NCI-H2081 treated with DMSO at 0.1 percent for 48 hours (cell line): ENCODE measurements around the gene TAF1A.

ENCODE experiments used
- DNase-seq: peaks from one replicate; lab custom pipeline; 2025; lab: John Stamatoyannopoulos, UW

The TAF1A gene

DNA sequence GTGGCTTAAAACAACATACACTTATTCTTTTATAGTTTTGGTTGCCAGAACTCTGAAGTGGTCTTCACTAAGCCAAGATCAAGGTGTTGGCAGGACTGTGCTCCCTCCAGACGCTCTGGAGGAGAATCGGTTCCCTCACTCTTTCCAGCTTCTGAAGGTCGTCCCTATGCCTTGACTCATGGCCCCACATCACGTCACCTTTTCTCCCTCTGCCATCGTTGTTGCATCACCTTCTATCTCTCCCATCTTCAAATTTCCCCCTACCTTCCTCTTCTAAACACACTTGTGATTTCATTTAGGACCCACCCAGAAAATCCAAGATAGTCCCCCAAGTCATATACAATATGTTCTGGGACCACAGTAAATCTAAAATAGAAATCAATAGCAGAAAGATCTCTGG is 54.3 kb downstream of the TAF1A start:
- no peak for DNase-seq

DNA sequence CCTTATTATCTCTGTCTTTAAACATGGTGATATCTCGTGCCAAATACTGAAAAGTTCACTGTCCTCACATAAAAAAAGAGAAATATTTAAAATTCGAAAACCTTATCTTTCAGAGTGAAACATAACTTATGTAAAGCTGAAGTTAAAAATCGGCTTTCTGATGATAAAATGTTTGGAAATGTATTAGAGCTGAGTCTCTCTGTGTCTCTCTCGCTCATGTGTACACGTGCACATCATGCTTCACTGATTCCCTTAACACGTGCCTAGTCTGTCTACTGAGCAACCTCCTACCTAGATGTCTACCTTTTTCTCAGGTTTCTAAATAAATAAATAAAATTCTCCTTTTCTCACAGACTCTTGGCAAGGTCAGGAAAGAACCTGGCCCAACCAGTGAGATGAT is 58.9 kb downstream of the TAF1A start:
- no peak for DNase-seq

DNA sequence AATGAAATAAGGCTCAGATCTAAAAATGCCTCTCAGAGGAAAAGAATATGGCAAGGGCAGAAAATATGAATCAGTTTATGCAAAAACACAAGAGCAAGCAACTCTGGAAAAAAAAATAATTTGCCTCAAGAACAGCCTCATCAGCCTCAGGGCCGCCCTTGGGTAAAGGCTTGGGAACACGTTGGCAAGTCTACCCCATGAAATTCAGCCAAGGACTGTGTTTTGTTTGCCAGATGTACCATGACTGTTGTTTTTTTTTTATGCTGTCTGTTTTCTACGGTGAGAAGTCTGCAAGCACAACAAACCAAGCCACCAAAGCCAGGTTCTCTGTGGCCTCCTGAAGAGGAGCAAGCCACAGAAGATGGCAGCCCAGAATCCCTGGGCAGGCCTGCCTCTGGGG is 59.8 kb downstream of the TAF1A start:
- no peak for DNase-seq

DNA sequence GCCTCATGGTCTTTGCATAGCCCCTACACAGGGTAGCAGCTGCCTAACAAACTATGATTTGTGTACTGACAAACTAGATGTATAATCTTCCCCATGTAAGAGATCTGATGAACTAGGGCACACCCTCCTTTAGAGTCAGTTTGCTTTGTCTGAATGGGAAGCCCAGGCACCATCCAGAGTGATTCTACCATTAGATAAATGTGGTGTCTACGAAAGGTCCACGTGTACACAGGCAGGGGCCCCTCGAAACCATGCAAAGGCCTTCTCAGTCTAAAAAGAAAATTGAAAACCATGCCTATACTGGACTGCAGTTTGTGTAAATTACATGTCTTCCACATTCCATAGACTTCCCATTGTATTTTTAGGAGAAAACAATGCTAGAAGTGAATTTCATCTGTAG is 60.6 kb downstream of the TAF1A start:
- no peak for DNase-seq

DNA sequence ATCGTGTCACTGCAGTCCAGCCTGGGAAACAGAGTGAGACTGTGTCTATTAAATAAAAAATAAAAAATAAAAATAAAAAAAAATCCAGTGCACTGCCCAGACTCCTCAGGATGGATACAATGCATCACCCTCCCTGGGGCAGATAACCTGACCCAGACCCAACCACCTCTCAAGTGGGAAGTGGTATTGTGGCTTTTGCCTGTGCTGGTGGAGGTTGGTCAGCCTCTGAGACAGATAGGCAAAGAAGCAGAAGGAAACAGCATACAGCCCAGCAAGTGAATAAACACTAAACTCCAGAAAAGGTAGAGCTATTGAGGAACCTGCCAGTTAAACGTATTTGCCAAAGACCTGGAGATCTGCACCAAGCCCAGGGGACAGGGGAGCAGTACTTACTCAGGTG is 63.8 kb downstream of the TAF1A start:
- DNase-seq = no peak

DNA sequence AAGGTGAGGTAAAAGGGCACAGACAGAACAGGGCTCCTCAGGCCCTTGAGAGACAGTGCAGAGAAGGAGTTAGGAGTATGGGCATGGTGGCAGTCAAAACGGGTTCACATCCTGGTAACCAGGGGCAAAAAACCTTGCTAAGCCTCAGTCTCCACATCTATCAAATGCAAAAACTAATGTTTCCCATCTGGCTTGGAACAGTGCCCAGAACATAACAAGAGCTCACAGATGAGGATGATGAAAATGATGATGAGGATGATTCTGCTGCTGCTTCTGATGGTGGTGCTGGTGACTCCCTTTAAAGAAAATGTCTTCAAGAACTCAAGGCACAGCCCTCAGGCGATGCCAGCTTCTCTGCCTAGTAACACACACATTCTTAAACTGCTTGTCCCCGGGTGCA is 65.9 kb downstream of the TAF1A start:
- DNase-seq = no peak

DNA sequence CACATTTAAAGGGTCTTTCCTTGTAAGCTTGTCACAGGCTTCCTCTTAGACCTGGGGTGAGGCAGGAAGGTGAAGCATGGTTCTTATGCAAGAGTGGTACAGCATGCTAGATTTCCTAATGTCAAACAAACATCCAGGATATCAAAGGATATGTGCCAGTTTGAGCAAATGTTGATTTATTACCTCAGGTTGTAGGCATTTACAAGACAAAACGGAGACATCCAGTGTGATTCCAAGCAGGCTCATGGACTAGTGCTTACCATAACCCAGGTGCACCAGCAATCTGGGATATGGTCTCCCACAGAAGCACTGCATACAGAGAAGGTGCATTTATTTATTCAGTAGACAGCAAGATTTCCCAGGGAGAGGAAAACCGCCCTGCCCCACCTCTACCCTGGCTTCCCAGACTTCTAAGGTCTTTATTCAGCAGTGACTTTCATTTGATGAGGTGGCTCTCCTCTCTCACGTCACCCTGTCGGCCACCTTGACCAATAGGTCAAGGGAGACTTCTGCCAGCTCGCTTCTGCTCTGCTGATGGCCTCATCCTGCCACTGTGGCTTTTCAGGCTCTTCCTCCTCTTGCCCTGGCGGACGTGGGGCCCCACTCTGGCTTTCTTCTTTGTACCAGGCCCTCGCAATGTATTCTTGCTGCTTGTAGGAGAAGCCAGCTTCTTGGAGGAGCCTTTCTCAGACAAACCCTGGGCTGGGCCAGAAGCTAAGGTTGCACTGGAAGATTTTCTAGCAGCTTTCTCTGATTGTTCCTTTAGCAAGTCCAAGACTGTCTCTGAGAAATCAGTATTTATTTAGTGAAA is 67.4 kb downstream of the TAF1A start:
- DNase-seq = no peak

DNA sequence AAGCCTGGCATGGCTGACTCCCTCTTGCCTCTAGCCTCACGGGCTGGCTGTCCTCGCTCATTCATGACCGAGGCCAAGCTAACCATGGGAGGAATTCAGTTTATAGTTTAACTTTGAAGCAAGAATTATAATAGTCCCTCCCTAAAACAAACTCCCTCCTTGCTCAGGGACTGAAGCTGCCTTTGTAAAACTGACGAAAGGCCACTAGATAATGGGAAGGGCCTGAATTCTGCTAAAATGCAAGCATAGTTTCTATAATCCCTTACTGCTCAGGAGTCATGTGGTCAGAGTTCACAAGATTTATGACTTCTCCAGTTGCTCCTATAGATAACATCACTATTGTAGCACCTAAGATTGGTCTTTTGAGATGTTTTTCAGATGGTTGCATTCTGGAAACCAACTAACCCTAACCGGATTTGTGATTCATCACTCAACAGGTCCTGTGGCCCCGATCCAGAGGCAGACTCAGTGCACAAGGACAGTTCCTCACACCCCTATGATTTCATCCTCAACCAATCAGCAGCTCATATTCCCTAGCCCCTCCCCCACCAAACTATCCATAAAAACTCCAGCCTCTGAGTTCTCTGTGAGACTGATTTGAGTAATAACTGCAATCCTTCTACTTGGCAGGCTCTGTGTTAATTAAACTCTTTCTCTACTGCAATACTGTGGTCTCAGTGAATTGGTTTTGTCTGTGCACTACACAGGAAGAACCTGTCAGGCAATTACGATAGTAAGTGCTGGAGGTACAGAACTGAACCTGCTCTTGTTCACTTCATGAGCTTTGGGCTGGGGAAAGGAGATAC is 68.2 kb downstream of the TAF1A start:
- DNase-seq = no peak
